GM12878 (cell line): ENCODE data around the gene SLC25A41. TPM values are rescaled to one million over a fixed set of nuclear protein-coding genes. Genes with fewer than 3 reads are reported as not detected.

Experiments
- BACH1 ChIP-seq: fragments of 450-650 bp; IDR thresholded peaks from 2 replicates; pipeline ENCODE4 v1.6.1; 2017; ENCODE audit warnings: mild to moderate bottlenecking, borderline replicate concordance
- CBFB ChIP-seq: IDR thresholded peaks from 2 replicates; pipeline ENCODE4 v1.6.1; 2016; ENCODE audit warnings: antibody characterized with exemption, low read depth
- CHD4 ChIP-seq: fragments of 200-600 bp; sonication (generic); IDR thresholded peaks from 2 replicates; pipeline ENCODE4 v1.6.1; 2016; ENCODE audit warnings: mild to moderate bottlenecking
- E2F8 ChIP-seq: fragments of 450-650 bp; IDR thresholded peaks from 2 replicates; pipeline ENCODE4 v1.6.1; 2018; ENCODE audit warnings: mild to moderate bottlenecking, low read depth, moderate library complexity; ENCODE audit not compliant: partially characterized antibody
- FOS ChIP-seq: IDR thresholded peaks from 3 replicates; pipeline ENCODE4 v1.6.1; 2011; ENCODE audit warnings: borderline replicate concordance; ENCODE audit not compliant: insufficient read length; ENCODE audit errors: extremely low read depth
- GABPA ChIP-seq: IDR thresholded peaks from 2 replicates; pipeline ENCODE4 v1.6.1; 2014; ENCODE audit warnings: antibody characterized with exemption, low read depth, mild to moderate bottlenecking, inconsistent platforms
- GATAD2B ChIP-seq: fragments of 450-650 bp; conservative IDR thresholded peaks from 2 replicates; pipeline ENCODE4 v1.6.1; 2017; ENCODE audit warnings: low read depth, mild to moderate bottlenecking, moderate library complexity
- JUNB ChIP-seq: IDR thresholded peaks from 2 replicates; pipeline ENCODE4 v1.6.1; 2016; ENCODE audit warnings: antibody characterized with exemption, mild to moderate bottlenecking
- KAT2A ChIP-seq: conservative IDR thresholded peaks from 2 replicates; pipeline ENCODE4 v1.6.1; 2011; ENCODE audit warnings: low read depth, low read length; ENCODE audit not compliant: control insufficient read depth
- NKRF ChIP-seq: fragments of 450-650 bp; conservative IDR thresholded peaks from 2 replicates; pipeline ENCODE4 v1.6.1; 2017; ENCODE audit warnings: mild to moderate bottlenecking, moderate library complexity
- PAX8 ChIP-seq: fragments of 450-650 bp; IDR thresholded peaks from 2 replicates; pipeline ENCODE4 v1.6.1; 2017; ENCODE audit warnings: mild to moderate bottlenecking, moderate library complexity
- SIX5 ChIP-seq: IDR thresholded peaks from 2 replicates; pipeline ENCODE4 v1.6.1; 2011; ENCODE audit warnings: mild to moderate bottlenecking, low read depth, low read length, moderate library complexity; ENCODE audit not compliant: severe bottlenecking
- polyA plus RNA-seq, 11 experiments: library from polyadenylated mRNA; depleted of rRNA in 4 of 11; unstranded in 6 of 11; stranded (reverse) in 5 of 11; fragments of >200 nt; fragmentation: Nextera tagmentation in 4 of 11; fragmentation: Illumina TruSeq in 1 of 11; extraction: Ambion mirVana in 4 of 11; extraction: Trizol in 1 of 11; gene quantifications; 1 replicate in 1 of 11; 2 replicates in 10 of 11; pipeline versions ENCODE4 v1.2.1 to v1.2.3, GENCODE V29; 2011 to 2016; ENCODE audit warnings: inconsistent platforms in 2 of 11, missing spikeins in 2 of 11, low read depth in 1 of 11
- total RNA-seq, 4 experiments: library from RNA; depleted of rRNA in 3 of 4; stranded (reverse); fragments of >200 nt in 3 of 4; fragmentation: Illumina TruSeq in 1 of 4; extraction: Trizol in 1 of 4; gene quantifications; 2 replicates each; pipeline versions ENCODE4 v1.2.1 to v1.2.3, GENCODE V29; 2013 to 2021
- TF ChIP-seq, protein P1 (sequence below): fragments of 450-650 bp; IDR thresholded peaks from 2 replicates; pipeline ENCODE4 v1.6.1; 2017; ENCODE audit warnings: mild to moderate bottlenecking
- TF ChIP-seq, protein P2 (sequence below): IDR thresholded peaks from 2 replicates; pipeline ENCODE4 v1.6.1; 2011; ENCODE audit warnings: low read depth, low read length, improper control_type of control experiment, borderline replicate concordance
- TF ChIP-seq, protein P3 (sequence below), 3 experiments: IDR thresholded peaks in 2 of 3; conservative IDR thresholded peaks in 1 of 3; 2 replicates each; pipeline ENCODE4 v1.5.1; 2011; ENCODE audit warnings: low read depth in 3 of 3, low read length in 3 of 3, mild to moderate bottlenecking in 3 of 3, control low read depth in 2 of 3, moderate library complexity in 2 of 3, inconsistent platforms in 1 of 3, mixed read lengths in 1 of 3; ENCODE audit not compliant: control insufficient read depth in 2 of 3, insufficient read depth in 1 of 3; ENCODE audit errors: extremely low read depth in 1 of 3

SLC25A41 gene
- total and polyA plus RNA-seq, 10 of the 15 experiments (the other 5 are each of a cell fraction or from before 2014, with no cell fraction given), result 0.23 to 1.2 (median 0.43) TPM; not detected in 2

GRCh38 chr19:6457958-6458694 is 24.6 kb upstream of the SLC25A41 start (continued):
- no peak for TF ChIP-seq E2F8
- TF ChIP-seq JUNB, result peak; percentile 58; the same call in 1 of the 2 replicates
- no peak for TF ChIP-seq FOS
- TF ChIP-seq, protein P1, sequence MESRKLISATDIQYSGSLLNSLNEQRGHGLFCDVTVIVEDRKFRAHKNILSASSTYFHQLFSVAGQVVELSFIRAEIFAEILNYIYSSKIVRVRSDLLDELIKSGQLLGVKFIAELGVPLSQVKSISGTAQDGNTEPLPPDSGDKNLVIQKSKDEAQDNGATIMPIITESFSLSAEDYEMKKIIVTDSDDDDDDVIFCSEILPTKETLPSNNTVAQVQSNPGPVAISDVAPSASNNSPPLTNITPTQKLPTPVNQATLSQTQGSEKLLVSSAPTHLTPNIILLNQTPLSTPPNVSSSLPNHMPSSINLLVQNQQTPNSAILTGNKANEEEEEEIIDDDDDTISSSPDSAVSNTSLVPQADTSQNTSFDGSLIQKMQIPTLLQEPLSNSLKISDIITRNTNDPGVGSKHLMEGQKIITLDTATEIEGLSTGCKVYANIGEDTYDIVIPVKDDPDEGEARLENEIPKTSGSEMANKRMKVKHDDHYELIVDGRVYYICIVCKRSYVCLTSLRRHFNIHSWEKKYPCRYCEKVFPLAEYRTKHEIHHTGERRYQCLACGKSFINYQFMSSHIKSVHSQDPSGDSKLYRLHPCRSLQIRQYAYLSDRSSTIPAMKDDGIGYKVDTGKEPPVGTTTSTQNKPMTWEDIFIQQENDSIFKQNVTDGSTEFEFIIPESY, result no peak
- no peak for TF ChIP-seq CBFB
- TF ChIP-seq SIX5, result no peak
- TF ChIP-seq CHD4, result no peak
- 0 out of 2 replicates have a peak, but pooled peaks have one; percentile 56 for TF ChIP-seq GATAD2B
- TF ChIP-seq PAX8, result no peak
- no peak for TF ChIP-seq BACH1
- TF ChIP-seq, protein P2, sequence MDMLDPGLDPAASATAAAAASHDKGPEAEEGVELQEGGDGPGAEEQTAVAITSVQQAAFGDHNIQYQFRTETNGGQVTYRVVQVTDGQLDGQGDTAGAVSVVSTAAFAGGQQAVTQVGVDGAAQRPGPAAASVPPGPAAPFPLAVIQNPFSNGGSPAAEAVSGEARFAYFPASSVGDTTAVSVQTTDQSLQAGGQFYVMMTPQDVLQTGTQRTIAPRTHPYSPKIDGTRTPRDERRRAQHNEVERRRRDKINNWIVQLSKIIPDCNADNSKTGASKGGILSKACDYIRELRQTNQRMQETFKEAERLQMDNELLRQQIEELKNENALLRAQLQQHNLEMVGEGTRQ, result no peak
- TF ChIP-seq GABPA, result no peak
- TF ChIP-seq, protein P3, sequence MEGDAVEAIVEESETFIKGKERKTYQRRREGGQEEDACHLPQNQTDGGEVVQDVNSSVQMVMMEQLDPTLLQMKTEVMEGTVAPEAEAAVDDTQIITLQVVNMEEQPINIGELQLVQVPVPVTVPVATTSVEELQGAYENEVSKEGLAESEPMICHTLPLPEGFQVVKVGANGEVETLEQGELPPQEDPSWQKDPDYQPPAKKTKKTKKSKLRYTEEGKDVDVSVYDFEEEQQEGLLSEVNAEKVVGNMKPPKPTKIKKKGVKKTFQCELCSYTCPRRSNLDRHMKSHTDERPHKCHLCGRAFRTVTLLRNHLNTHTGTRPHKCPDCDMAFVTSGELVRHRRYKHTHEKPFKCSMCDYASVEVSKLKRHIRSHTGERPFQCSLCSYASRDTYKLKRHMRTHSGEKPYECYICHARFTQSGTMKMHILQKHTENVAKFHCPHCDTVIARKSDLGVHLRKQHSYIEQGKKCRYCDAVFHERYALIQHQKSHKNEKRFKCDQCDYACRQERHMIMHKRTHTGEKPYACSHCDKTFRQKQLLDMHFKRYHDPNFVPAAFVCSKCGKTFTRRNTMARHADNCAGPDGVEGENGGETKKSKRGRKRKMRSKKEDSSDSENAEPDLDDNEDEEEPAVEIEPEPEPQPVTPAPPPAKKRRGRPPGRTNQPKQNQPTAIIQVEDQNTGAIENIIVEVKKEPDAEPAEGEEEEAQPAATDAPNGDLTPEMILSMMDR (IDR thresholded peaks at IDR 0.05 in 2 of 3, conservative IDR thresholded peaks at IDR 0.05 in 1 of 3; ENCODE audit: control insufficient read depth in 2 of 3, extremely low read depth in 1 of 3, insufficient read depth in 1 of 3, low read depth in 3 of 3, low read length in 3 of 3), result no peak
- no peak for TF ChIP-seq NKRF
- no peak for TF ChIP-seq KAT2A
